ENCODE measurements around the gene SF3A1.

DNA sequence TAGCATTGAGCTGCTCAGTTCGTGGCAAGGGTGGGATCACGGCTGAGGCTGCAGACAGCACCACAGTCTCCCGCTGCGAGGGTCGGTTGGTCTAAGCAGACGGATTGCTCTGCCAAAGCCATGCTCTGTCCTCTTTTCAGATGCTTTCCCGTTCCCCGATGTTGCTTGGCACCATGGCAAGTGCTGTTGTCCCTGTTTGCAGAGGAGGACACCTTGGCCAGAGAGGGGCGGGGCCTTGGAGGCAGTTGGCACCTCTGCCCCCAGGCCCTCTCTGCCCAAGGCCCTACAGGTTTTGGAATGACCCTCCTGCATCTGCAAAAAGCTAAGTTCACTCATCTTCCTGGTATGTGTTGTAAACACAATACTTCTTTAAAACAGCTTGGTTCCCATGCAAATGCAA lies 11.7 kb upstream of the SF3A1 start:
- TF ChIP-seq MAX (IDR thresholded peaks at IDR 0.05) (no peak), REST (IDR thresholded peaks at IDR 0.05) (no peak), CTCF (IDR thresholded peaks at IDR 0.05; ENCODE audit: low read depth, low read length, missing input control) (no peak), RAD21 (IDR thresholded peaks at IDR 0.05) (no peak), NR2F2 (IDR thresholded peaks at IDR 0.05) (no peak), HNF4A (conservative IDR thresholded peaks at IDR 0.05) (no peak), YY1 (IDR thresholded peaks at IDR 0.05) (no peak), SP1 (IDR thresholded peaks at IDR 0.05) (no peak), GABPA (IDR thresholded peaks at IDR 0.05 in 1 of 2, conservative IDR thresholded peaks at IDR 0.05 in 1 of 2) (no peak), RXRA (IDR thresholded peaks at IDR 0.05) (no peak)
- TF ChIP-seq, protein P1, sequence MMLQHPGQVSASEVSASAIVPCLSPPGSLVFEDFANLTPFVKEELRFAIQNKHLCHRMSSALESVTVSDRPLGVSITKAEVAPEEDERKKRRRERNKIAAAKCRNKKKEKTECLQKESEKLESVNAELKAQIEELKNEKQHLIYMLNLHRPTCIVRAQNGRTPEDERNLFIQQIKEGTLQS (IDR thresholded peaks at IDR 0.05) = no peak

Measured in liver (tissue), 3 donors.